Rectal smooth muscle tissue (tissue), 1 donor: Measurements from ENCODE around the gene UGCG.

Experiments
- H3K27ac ChIP-seq: one replicate; pipeline ENCODE4 v1.7.0; 2013; ENCODE audit warnings: low read depth, low read length, inconsistent platforms
- H3K27me3 ChIP-seq: one replicate; pipeline ENCODE4 v1.7.0; 2013; ENCODE audit warnings: low read length; ENCODE audit not compliant: control insufficient read depth, insufficient read depth
- H3K36me3 ChIP-seq: one replicate; pipeline ENCODE4 v1.7.0; 2013; ENCODE audit warnings: low read length; ENCODE audit not compliant: control insufficient read depth, insufficient read depth
- H3K4me1 ChIP-seq: one replicate; pipeline ENCODE4 v1.7.0; 2013; ENCODE audit warnings: low read length; ENCODE audit not compliant: control insufficient read depth, insufficient read depth
- H3K4me3 ChIP-seq: one replicate; pipeline ENCODE4 v1.7.0; 2013; ENCODE audit warnings: low read length
- H3K9ac ChIP-seq: one replicate; pipeline ENCODE4 v1.7.0; 2013; ENCODE audit warnings: low read length

Gene UGCG

GRCh38 chr9:111895996-111896941, at the start of gene UGCG:
Gene UGCG, plus strand, starts transcription at chr9:111896814. Its CDS starts 402 bp downstream, at chr9:111897216.
- Histone ChIP-seq H3K4me1 (peaks cover 6% of the 10 kb centered on the region), H3K4me3 (peak within 1 kb of the TSS; percentile 77), H3K27me3 (no peaks in the 10 kb centered on the region), H3K27ac (peak within 1 kb of the TSS; percentile 92), H3K36me3 (no peaks in the 10 kb centered on the region), H3K9ac (peak within 1 kb of the TSS; percentile 66)

DNA sequence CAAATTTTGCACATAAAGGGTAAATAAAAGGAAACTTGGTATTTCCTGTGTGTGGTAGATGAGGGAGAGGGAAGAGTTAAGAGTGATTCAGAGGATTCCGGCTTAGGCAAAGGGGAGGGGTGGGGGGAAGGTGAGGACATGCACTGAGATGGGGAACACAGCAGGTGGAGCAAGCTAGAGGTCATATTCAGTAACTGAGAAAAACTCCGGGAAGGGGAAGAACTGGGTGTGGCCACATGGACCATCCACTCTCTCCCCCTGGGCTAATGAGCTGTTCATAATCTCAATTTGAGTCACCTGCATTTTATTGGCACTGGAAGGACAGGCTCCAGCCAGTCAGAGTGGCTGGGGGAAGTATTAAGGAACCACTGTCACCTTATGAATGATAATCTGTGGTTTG, 45.1 kb upstream of the UGCG start:
- Histone ChIP-seq H3K4me1 (no peaks in the 10 kb centered on the region), H3K27me3 (no peaks in the 10 kb centered on the region), H3K36me3 (no peaks in the 10 kb centered on the region), H3K4me3 (no peak overlapping the region), H3K9ac (no peak overlapping the region), H3K27ac (no peak overlapping the region)

DNA sequence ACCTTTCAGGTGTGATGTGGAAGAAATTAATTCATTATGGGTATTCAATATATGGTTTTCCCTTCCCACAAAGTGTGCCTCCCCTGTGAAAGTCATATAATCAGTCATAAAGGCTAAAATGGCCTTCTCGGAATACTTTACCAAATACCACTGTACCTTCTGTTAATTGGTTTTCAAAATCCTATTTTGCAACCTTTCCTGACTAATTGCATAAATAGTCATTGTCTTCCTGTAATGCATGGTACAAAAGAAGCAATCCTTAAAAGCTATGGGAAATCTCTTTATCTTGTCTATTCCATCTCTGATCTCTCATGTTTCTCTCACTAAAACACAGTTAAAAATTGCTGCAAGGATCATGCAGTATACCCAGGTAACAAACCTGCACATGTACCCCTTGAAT, 44.3 kb upstream of the UGCG start:
- Histone ChIP-seq H3K4me1 (no peaks in the 10 kb centered on the region), H3K27me3 (no peaks in the 10 kb centered on the region), H3K9ac (no peak overlapping the region), H3K27ac (no peak overlapping the region), H3K4me3 (no peak overlapping the region), H3K36me3 (no peaks in the 10 kb centered on the region)

DNA sequence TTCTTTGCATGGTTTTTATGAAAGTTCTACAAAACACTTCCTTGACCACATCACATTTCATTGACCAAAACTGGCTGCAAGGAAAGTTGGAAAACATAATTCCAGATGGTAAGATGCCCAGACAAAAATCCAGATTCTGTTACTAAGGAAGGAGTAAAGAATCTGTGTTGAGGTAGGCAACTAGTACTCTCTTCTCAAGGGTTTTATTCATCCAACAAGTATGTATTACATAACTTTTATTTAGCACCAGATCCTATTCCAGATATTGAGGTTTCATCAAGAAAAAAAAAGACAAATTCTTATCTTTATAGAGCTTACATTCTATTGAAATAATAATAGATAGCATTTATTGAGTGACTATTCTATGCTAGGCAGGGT, 43.2 kb upstream of the UGCG start:
- no peaks in the 10 kb centered on the region for H3K36me3 ChIP-seq
- H3K9ac ChIP-seq: no peak overlapping the region
- H3K27me3 ChIP-seq: no peaks in the 10 kb centered on the region
- H3K4me3 ChIP-seq: no peak overlapping the region
- no peak overlapping the region for H3K27ac ChIP-seq
- no peaks in the 10 kb centered on the region for H3K4me1 ChIP-seq

DNA sequence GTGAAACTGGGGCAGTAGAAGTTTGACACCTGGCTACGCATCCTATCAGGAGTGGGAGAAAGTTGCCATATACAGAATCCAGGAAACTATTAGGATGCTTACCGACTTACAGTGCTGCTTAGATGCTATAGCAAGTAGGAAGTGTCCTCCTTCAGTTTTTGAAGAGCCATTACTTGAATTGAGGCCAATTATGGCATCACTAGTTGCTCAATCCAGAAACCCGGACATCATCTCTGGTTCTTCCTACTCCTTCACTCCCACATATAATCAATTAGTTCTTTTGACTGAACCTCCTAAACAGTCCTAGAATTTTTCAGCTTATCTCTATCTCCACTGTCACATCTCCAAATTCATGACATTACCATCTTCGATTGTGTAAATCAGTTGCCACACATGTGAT, 41.8 kb upstream of the UGCG start:
- H3K9ac ChIP-seq: no peak overlapping the region
- no peaks in the 10 kb centered on the region for H3K4me1 ChIP-seq
- H3K27me3 ChIP-seq: no peaks in the 10 kb centered on the region
- H3K4me3 ChIP-seq: no peak overlapping the region
- H3K36me3 ChIP-seq: no peaks in the 10 kb centered on the region
- H3K27ac ChIP-seq: no peak overlapping the region

GRCh38 chr9:111857555-111858211, 38.9 kb upstream of the UGCG start:
- Histone ChIP-seq H3K36me3 (no peaks in the 10 kb centered on the region), H3K9ac (no peak overlapping the region), H3K4me1 (no peaks in the 10 kb centered on the region), H3K27me3 (no peaks in the 10 kb centered on the region), H3K27ac (no peak overlapping the region), H3K4me3 (no peak overlapping the region)

- no peaks in the 10 kb centered on the region for H3K36me3 ChIP-seq
- no peak overlapping the region for H3K9ac ChIP-seq
- no peak overlapping the region for H3K4me3 ChIP-seq
- H3K27me3 ChIP-seq: no peaks in the 10 kb centered on the region
- no peak overlapping the region for H3K27ac ChIP-seq
- no peaks in the 10 kb centered on the region for H3K4me1 ChIP-seq
These were observed 36.2 kb upstream of the UGCG start for GRCh38 chr9:111860443-111860842.

- no peak overlapping the region for H3K4me3 ChIP-seq
- H3K27ac ChIP-seq: no peak overlapping the region
- H3K4me1 ChIP-seq: no peaks in the 10 kb centered on the region
- no peaks in the 10 kb centered on the region for H3K27me3 ChIP-seq
- H3K9ac ChIP-seq: no peak overlapping the region
- no peaks in the 10 kb centered on the region for H3K36me3 ChIP-seq
These were observed 33.0 kb upstream of the UGCG start for GRCh38 chr9:111863636-111864035.

DNA sequence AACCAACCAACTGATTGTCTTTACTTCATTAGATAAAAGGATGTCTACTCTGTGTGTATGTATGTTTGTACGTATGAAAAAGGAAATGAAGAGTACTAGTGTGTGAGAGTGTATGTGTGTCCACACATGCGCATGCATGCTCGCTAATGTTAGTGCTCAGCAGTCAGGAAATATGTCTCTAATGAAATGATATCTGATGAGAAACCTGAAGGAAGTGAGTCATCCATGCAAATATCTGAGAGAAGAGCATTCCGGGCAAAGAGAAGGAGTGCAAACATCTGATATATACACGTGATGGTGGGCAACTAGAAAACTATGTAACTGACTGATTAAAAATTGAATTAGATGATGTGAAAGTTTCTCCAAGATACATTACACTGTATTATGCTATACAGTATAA, 29.6 kb upstream of the UGCG start:
- H3K27ac ChIP-seq: no peak overlapping the region
- H3K4me1 ChIP-seq: no peaks in the 10 kb centered on the region
- H3K36me3 ChIP-seq: no peaks in the 10 kb centered on the region

DNA sequence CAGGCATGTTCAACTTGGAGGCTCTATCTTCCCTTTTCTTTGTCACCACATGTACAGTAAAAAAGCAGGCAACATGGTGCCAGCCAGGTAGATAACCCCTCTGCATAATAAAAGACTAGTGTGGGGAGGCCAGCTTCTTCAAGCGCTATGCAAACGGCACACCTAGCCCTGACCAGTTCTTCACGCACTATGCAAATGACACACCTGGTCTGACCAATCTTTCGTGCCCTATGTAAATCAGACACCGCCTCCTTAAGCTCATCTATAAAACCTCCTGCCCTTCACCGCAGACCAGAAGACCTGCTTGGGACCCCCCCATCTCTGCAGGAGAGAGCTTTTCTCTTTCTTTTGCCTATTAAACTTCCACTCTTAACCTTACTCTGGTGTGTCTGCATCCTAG, 28.1 kb upstream of the UGCG start:
- H3K27me3 ChIP-seq: no peaks in the 10 kb centered on the region
- no peak overlapping the region for H3K9ac ChIP-seq
- H3K27ac ChIP-seq: no peak overlapping the region
- H3K4me3 ChIP-seq: no peak overlapping the region
- H3K4me1 ChIP-seq: no peaks in the 10 kb centered on the region
- H3K36me3 ChIP-seq: no peaks in the 10 kb centered on the region

More for the DNA sequence above, 29.6 kb upstream of the UGCG start:
- H3K4me3 ChIP-seq: no peak overlapping the region
- H3K9ac ChIP-seq: no peak overlapping the region
- H3K27me3 ChIP-seq: no peaks in the 10 kb centered on the region

DNA sequence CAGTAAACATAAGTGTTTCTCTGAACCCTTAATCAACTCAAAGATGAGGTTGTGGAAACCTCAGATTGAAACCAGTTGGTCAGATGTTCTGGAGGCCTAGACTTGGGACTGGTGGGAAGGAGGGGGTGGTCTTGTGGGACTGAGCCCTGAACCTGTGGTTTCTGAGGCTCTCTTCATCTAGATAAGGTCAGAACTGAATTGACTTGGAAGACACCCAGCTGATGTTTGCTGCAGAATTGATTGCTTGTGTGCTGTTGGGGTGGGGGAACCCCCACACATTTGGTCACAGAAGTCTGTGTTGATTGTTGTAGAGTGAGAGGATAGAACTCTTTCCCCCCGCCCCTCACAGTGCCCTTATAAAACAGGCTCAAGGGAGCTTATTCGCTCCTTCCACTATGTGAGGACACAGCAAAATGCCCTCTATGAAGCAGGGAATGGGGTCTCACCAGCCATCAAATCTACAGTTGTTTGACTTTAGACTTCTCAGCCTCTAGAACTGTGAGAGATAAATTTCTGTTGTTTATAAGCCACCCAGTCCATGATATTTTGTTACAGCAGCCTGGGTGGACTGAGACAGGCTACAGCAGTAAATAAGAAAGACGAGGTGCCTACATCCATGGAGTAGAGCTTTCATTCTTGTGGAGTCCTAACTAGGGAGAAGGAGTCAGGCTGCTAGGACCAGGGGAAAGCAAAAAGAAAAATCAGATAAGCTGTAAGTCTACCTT, 25.7 kb upstream of the UGCG start:
- no peaks in the 10 kb centered on the region for H3K27me3 ChIP-seq
- no peak overlapping the region for H3K4me3 ChIP-seq
- no peak overlapping the region for H3K9ac ChIP-seq
- H3K36me3 ChIP-seq: no peaks in the 10 kb centered on the region
- H3K4me1 ChIP-seq: no peaks in the 10 kb centered on the region
- H3K27ac ChIP-seq: no peak overlapping the region

- Histone ChIP-seq H3K4me1 (no peaks in the 10 kb centered on the region), H3K9ac (no peak overlapping the region), H3K27me3 (no peaks in the 10 kb centered on the region), H3K36me3 (no peaks in the 10 kb centered on the region), H3K27ac (no peak overlapping the region), H3K4me3 (no peak overlapping the region)
These were observed 25.1 kb upstream of the UGCG start for GRCh38 chr9:111871499-111871855.
